HepG2 (cell line): ENCODE measurements around the gene RGS7. TPM values are rescaled to one million over a fixed set of nuclear protein-coding genes. Genes with fewer than 3 reads are reported as not detected.

Source experiments
- ATAC-seq: fragments of 200-7000 bp; cut with Tn5 transposase; 3 replicates; pipeline ENCODE4 v1.9.1; 2020; ENCODE audit warnings: mild to moderate bottlenecking, moderate library complexity
- BruUV-seq: library from RNA; stranded (reverse); fragments of 400-500 nt; replicated peaks from 2 replicates; lab custom pipeline; 2021; lab: Mats Ljungman, UMichigan
- CTCF ChIA-PET: fragments of 300-600 bp; formaldehyde crosslinking; extraction: SDS; loops from one replicate; lab custom pipeline; 2021; ENCODE audit warnings: low total read pairs, inconsistent platforms, low intra/inter-chr PET ratio; lab: Yijun Ruan, JAX
- POLR2A ChIA-PET: fragments of 350-600 bp; sonication (Branson Sonifier 250); formaldehyde crosslinking; loops from one replicate; lab custom pipeline; 2020; ENCODE audit warnings: antibody characterized with exemption, inconsistent platforms; lab: Yijun Ruan, JAX
- DNase-seq: peaks from one replicate; pipeline ENCODE4 v3.0.0-alpha.2; 2015; ENCODE audit warnings: low spot score
- FAIRE-seq: peaks from 3 replicates; lab custom pipeline; 2011; peaks lifted over from hg19 to GRCh38; lab: Jason Lieb, UNC
- H2AFZ ChIP-seq: one replicate; pipeline ENCODE4 v1.6.1; 2011; ENCODE audit warnings: low read length, inconsistent platforms
- H3K27ac ChIP-seq: fragments of 300-600 bp; 3 replicates; pipeline ENCODE4 v1.8.0; 2011; ENCODE audit warnings: mixed run types, mild to moderate bottlenecking, mixed read lengths, low read length, inconsistent platforms; ENCODE audit not compliant: insufficient read depth; ENCODE audit errors: extremely low read length
- H3K27me3 ChIP-seq, 2 experiments: fragments of 200-600 bp in 1 of 2; 2 replicates in 1 of 2; 3 replicates in 1 of 2; pipeline versions ENCODE4 v1.6.0 to v1.8.0; 2011; ENCODE audit warnings: low read length in 2 of 2, mild to moderate bottlenecking in 2 of 2, moderate library complexity in 2 of 2, inconsistent platforms in 1 of 2; ENCODE audit not compliant: insufficient read depth in 2 of 2, control insufficient read depth in 1 of 2
- H3K36me3 ChIP-seq, 2 experiments: fragments of 200-600 bp in 1 of 2; replicated peaks in 1 of 2; 2 replicates in 1 of 2; 3 replicates in 1 of 2; pipeline versions ENCODE4 v1.5.1 to v1.8.0; 2011; ENCODE audit warnings: low read length in 2 of 2, inconsistent platforms in 1 of 2; ENCODE audit not compliant: insufficient read depth in 2 of 2, control insufficient read depth in 1 of 2
- H3K4me1 ChIP-seq: 2 replicates; pipeline ENCODE4 v1.5.1; 2012; ENCODE audit warnings: low read length, inconsistent platforms; ENCODE audit not compliant: insufficient read depth
- H3K4me2 ChIP-seq: 2 replicates; pipeline ENCODE4 v1.6.0; 2011; ENCODE audit warnings: low read depth, low read length, inconsistent platforms
- H3K4me3 ChIP-seq, 3 experiments: fragments of 200-600 bp in 1 of 3; sonication (generic), shearing (Covaris generic) in 1 of 3; replicated peaks in 1 of 3; 2 replicates each; pipeline ENCODE4 v1.5.1; 2011 to 2016; ENCODE audit warnings: low read length in 3 of 3, inconsistent platforms in 2 of 3, low read depth in 2 of 3, mild to moderate bottlenecking in 2 of 3, control low read depth in 1 of 3, mixed read lengths in 1 of 3; ENCODE audit not compliant: insufficient read depth in 1 of 3
- H3K79me2 ChIP-seq: one replicate; pipeline ENCODE4 v1.6.1; 2011; ENCODE audit warnings: low read length, inconsistent platforms; ENCODE audit not compliant: insufficient read depth
- H3K9ac ChIP-seq: 2 replicates; pipeline ENCODE4 v1.6.0; 2011; ENCODE audit warnings: mild to moderate bottlenecking, low read depth, low read length, inconsistent platforms; ENCODE audit not compliant: insufficient read depth
- H3K9me3 ChIP-seq: 2 replicates; pipeline ENCODE4 v1.5.1; 2012; ENCODE audit warnings: mild to moderate bottlenecking, low read length
- H4K20me1 ChIP-seq: 2 replicates; pipeline ENCODE4 v1.6.0; 2011; ENCODE audit warnings: inconsistent platforms, mild to moderate bottlenecking, low read length, moderate library complexity; ENCODE audit not compliant: insufficient read depth
- CENPX ChIP-seq: sonication (generic); formaldehyde crosslinking; IDR thresholded peaks from 2 replicates; pipeline ENCODE4 v1.9.0; 2021; ENCODE audit warnings: mild to moderate bottlenecking, missing genetic modification reagents, moderate library complexity
- EP300 ChIP-seq, 3 experiments: sonication (generic) in 1 of 3; formaldehyde crosslinking in 1 of 3; IDR thresholded peaks; 2 replicates each; pipeline versions ENCODE4 v1.5.1 to v1.6.1; 2011 to 2020; ENCODE audit warnings: low read depth in 2 of 3, low read length in 2 of 3, borderline replicate concordance in 1 of 3, improper control_type of control experiment in 1 of 3, mild to moderate bottlenecking in 1 of 3, missing genetic modification reagents in 1 of 3, moderate library complexity in 1 of 3
- HDAC6 ChIP-seq: fragments of 200-600 bp; sonication (generic); IDR thresholded peaks from 2 replicates; pipeline ENCODE4 v1.7.0; 2017; ENCODE audit warnings: mild to moderate bottlenecking, antibody characterized with exemption, low read length, low read depth
- HMG20B ChIP-seq: conservative IDR thresholded peaks from 2 replicates; pipeline ENCODE4 v1.6.1; 2016; ENCODE audit warnings: missing genetic modification reagents, missing compliant biosample characterization
- HMGA1 ChIP-seq: sonication (generic); formaldehyde crosslinking; conservative IDR thresholded peaks from 2 replicates; pipeline ENCODE4 v1.4.0; 2020; ENCODE audit warnings: missing genetic modification reagents
- IKZF1 ChIP-seq: fragments of 450-650 bp; IDR thresholded peaks from 2 replicates; pipeline ENCODE4 v1.7.1; 2016
- MNT ChIP-seq: fragments of 450-650 bp; IDR thresholded peaks from 2 replicates; pipeline ENCODE4 v1.6.1; 2016
- PRDM10 ChIP-seq: sonication (generic); formaldehyde crosslinking; IDR thresholded peaks from 2 replicates; pipeline ENCODE4 v1.4.0; 2020; ENCODE audit warnings: low read depth, missing genetic modification reagents
- SIX1 ChIP-seq: sonication (generic); formaldehyde crosslinking; IDR thresholded peaks from 2 replicates; pipeline ENCODE4 v1.4.0; 2020; ENCODE audit warnings: missing genetic modification reagents, borderline replicate concordance
- TBL1XR1 ChIP-seq: fragments of 150-350 bp; IDR thresholded peaks from 2 replicates; pipeline ENCODE4 v1.6.1; 2014; ENCODE audit warnings: borderline replicate concordance, low read length; ENCODE audit not compliant: partially characterized antibody
- ZNF496 ChIP-seq: sonication (generic); formaldehyde crosslinking; IDR thresholded peaks from 2 replicates; pipeline ENCODE4 v1.8.1; 2023; ENCODE audit warnings: mild to moderate bottlenecking, moderate library complexity, missing genetic modification reagents; ENCODE audit not compliant: insufficient replicate concordance
- WGBS: methylation state at CpG from one replicate; pipeline ENCODE4 v1.1.6; 2017; ENCODE audit warnings: low lambda C conversion rate; 5-methylcytosine and 5-hydroxymethylcytosine counted together
- in situ Hi-C: cut with HindIII; loops from 2 replicates; pipeline ENCODE4 v1.10.0; 2017; ENCODE audit warnings: low pct_unique_long_range_greater_than_20kb; ENCODE audit not compliant: extremely low pct_ligation_motif_present
- intact Hi-C: fragments of 100-400 bp; cut with micrococcal nuclease; formaldehyde crosslinking; loops from one replicate; pipeline ENCODE4 v1.10.0; 2022; ENCODE audit not compliant: unreplicated experiment
- polyA plus RNA-seq, 8 experiments: library from polyadenylated mRNA; depleted of rRNA in 3 of 8; stranded (reverse) in 7 of 8; unstranded in 1 of 8; fragments of >200 nt; fragmentation: Illumina TruSeq in 4 of 8; extraction: Trizol in 4 of 8; gene quantifications; 2 replicates each; pipeline versions ENCODE4 v1.2.1 to v1.2.3, GENCODE V29; 2011 to 2016; ENCODE audit warnings: low read depth in 4 of 8, missing spikeins in 1 of 8, mixed read lengths in 1 of 8; ENCODE audit not compliant: insufficient read depth in 1 of 8
- total RNA-seq, 5 experiments: library from RNA; depleted of rRNA; stranded (reverse); fragments of >200 nt; fragmentation: Illumina TruSeq; extraction: Trizol; gene quantifications; 2 replicates each; pipeline ENCODE4 v1.2.3, GENCODE V29; 2016; ENCODE audit warnings: low read depth in 1 of 5

Gene RGS7
- total and polyA plus RNA-seq, 2 of the 13 experiments (the other 11 are each of a cell fraction or from before 2014, with no cell fraction given): not detected

DNA sequence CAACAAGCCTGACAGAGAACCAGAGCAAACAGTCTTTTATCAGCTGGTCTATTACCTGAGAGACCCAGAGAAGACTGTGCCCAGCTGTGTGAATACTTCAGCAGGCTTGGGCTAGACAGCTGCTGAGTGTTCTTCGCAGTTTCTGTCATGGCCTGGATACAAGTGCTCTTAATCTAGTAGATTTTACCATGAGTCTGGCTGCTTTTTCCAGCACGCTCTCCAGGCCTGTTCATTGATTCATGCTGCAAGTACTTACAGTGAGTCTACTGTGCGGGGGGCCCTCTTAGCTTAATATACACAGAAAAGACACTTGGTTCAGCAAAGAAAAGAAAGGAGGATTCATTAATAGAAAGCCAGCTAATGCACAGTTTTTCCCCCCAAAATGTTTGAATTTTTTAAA, 48.5 kb downstream of the RGS7 start (continued):
- no peak for TF ChIP-seq EP300 (IDR thresholded peaks at IDR 0.05; ENCODE audit: low read depth in 2 of 2, low read length in 2 of 2)
- no peak for TF ChIP-seq EP300 (CRISPR knock-in tag; IDR thresholded peaks at IDR 0.05; ENCODE audit: borderline replicate concordance)
- TF ChIP-seq CENPX (CRISPR knock-in tag): no peak

DNA sequence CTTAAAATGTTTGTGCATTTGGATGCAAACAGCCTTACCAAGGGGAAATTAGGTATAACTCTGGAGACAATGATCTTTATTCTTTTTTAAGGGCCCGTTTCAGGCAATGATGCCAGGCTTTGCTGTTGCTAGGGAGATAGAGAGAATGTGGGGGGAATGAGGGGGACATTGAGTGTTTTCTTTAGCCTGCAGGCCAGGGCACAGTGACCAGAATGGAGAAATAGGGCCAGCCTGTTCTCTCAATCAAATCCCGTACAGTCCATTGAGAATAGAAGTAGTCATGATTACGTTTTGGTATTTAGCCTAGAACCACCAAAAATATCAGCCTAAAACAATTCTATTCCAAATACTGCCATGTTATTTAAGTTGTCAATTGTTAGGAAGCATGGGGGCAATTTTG, 49.0 kb downstream of the RGS7 start:
- BruUV-seq: no TSS peak
- Histone ChIP-seq H3K9me3 (peaks cover 35% of the 10 kb centered on the region), H3K27ac (no peak overlapping the region), H3K36me3 (no peaks in the 10 kb centered on the region), H3K4me3 (no peak overlapping the region), H3K4me2 (no peak overlapping the region), H4K20me1 (no peaks in the 10 kb centered on the region), H3K4me1 (no peaks in the 10 kb centered on the region), H3K79me2 (no peaks in the 10 kb centered on the region), H3K27me3 (no peaks in the 10 kb centered on the region), H2AFZ (no peak overlapping the region), H3K9ac (no peak overlapping the region)
- in situ Hi-C loops: no loop called here
- intact Hi-C loops: no loop called here
- CTCF ChIA-PET: no interaction called here
- TF ChIP-seq HMGA1 (CRISPR knock-in tag) (no peak), SIX1 (no peak), HDAC6 (no peak), TBL1XR1 (no peak)
- ATAC-seq (no peak), FAIRE-seq (no peak), DNase-seq (no peak)
- POLR2A ChIA-PET: no interaction called here
- WGBS: 0% methylated on average over 3 of the region's 3 CpGs

DNA sequence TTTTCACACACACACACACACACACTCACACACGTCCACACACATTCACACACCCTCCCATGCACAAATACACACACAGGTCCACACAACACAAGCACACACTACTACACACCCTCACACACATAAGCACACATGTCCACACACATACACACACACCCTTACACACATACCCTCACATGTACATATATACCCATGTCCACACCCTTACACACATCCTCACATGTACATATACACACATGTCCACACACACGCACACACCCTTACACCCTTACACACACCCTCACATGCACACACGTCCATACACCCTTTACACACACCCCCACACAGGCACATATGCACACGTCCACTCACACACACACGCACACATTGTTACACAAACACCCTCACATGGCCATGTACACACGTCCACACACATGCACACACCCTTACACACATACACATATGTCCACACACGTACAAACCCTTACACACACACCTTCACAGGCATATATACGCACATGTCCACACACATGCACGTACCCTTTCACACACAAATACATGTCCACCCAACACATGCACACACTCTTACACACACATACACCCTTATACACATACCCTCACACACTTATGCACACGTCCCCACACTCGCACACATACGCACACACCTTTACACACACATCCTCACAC, 50.7 kb downstream of the RGS7 start:
- Histone ChIP-seq H3K36me3 (no peaks in the 10 kb centered on the region), H3K27ac (no peak overlapping the region), H3K9ac (no peak overlapping the region), H3K79me2 (no peaks in the 10 kb centered on the region), H3K4me2 (no peak overlapping the region), H4K20me1 (no peaks in the 10 kb centered on the region), H2AFZ (no peak overlapping the region), H3K4me3 (no peak overlapping the region), H3K4me1 (no peaks in the 10 kb centered on the region), H3K27me3 (no peaks in the 10 kb centered on the region), H3K9me3 (peaks cover 36% of the 10 kb centered on the region)
- DNase-seq (no peak), FAIRE-seq (no peak), ATAC-seq (no peak)
- intact Hi-C loops: no loop called here
- BruUV-seq: no TSS peak
- ChIA-PET POLR2A (no interaction called here), CTCF (no interaction called here)
- 13% methylated on average over 12 of the region's 12 CpGs for WGBS
- in situ Hi-C loops: no loop called here
- TF ChIP-seq ZNF496 (CRISPR knock-in tag) (no peak), IKZF1 (0 out of 2 replicates have a peak, but pooled peaks have one; percentile 36), HMG20B (CRISPR knock-in tag) (no peak), MNT (peak; percentile 83), PRDM10 (CRISPR knock-in tag) (no peak)
